H1 (cell line): Measurements from ENCODE around the gene MAPRE3. TPM values are rescaled to one million over a fixed set of nuclear protein-coding genes. Genes with fewer than 3 reads are reported as not detected.

Experiments used
- CTCF ChIA-PET: fragments of 300-600 bp; sonication (Branson Sonifier 250); formaldehyde crosslinking; loops from one replicate; lab custom pipeline; 2021; ENCODE audit not compliant: partially characterized antibody; lab: Charles Lee
- POLR2A ChIA-PET: fragments of 300-600 bp; sonication (Branson Sonifier 250); formaldehyde crosslinking; loops from one replicate; lab custom pipeline; 2021; ENCODE audit warnings: inconsistent platforms; ENCODE audit not compliant: partially characterized antibody; lab: Charles Lee
- DNase-seq, 2 experiments: peaks; one replicate each; pipeline versions ENCODE4 v3.0.0 to v3.0.0-alpha.2; 2010 to 2022; ENCODE audit warnings: low spot score in 2 of 2, low read depth in 1 of 2, mixed read lengths in 1 of 2
- FAIRE-seq: peaks from 2 replicates; lab custom pipeline; 2011; peaks lifted over from hg19 to GRCh38; lab: Jason Lieb, UNC
- H2AFZ ChIP-seq: 2 replicates; pipeline ENCODE4 v1.8.1; 2012; ENCODE audit warnings: low read length, inconsistent platforms
- H2AK5ac ChIP-seq: 2 replicates; pipeline ENCODE4 v1.6.1; 2013; ENCODE audit warnings: low read depth, low read length
- H2BK120ac ChIP-seq: replicated peaks from 2 replicates; pipeline ENCODE3; 2013; ENCODE audit warnings: low read depth, low read length, inconsistent platforms
- H2BK12ac ChIP-seq: 2 replicates; pipeline ENCODE4 v1.6.1; 2013; ENCODE audit warnings: low read depth, low read length
- H2BK15ac ChIP-seq: 2 replicates; pipeline ENCODE4 v1.6.1; 2013; ENCODE audit warnings: low read length
- H2BK20ac ChIP-seq: 2 replicates; pipeline ENCODE4 v1.6.1; 2013; ENCODE audit warnings: low read length
- H2BK5ac ChIP-seq: 2 replicates; pipeline ENCODE4 v1.6.1; 2013; ENCODE audit warnings: low read depth, low read length
- H3K14ac ChIP-seq: 2 replicates; pipeline ENCODE4 v1.6.1; 2013; ENCODE audit warnings: inconsistent platforms; ENCODE audit not compliant: insufficient read length
- H3K18ac ChIP-seq: 2 replicates; pipeline ENCODE4 v1.6.1; 2013; ENCODE audit warnings: low read length; ENCODE audit errors: extremely low read depth
- H3K23ac ChIP-seq: 2 replicates; pipeline ENCODE4 v1.6.1; 2013; ENCODE audit warnings: inconsistent platforms; ENCODE audit not compliant: insufficient read length
- H3K23me2 ChIP-seq: 2 replicates; pipeline ENCODE4 v1.6.1; 2013; ENCODE audit warnings: low read depth, low read length
- H3K27ac ChIP-seq: 2 replicates; pipeline ENCODE4 v1.6.1; 2011; ENCODE audit warnings: low read depth, low read length, inconsistent platforms
- H3K27me3 ChIP-seq, 4 experiments: replicated peaks in 1 of 4; 1 replicate in 1 of 4; 2 replicates in 3 of 4; pipeline versions ENCODE4 v1.6.1 to v1.8.1; 2011 to 2013; ENCODE audit warnings: low read length in 3 of 4, mild to moderate bottlenecking in 3 of 4, inconsistent platforms in 2 of 4, mixed read lengths in 2 of 4, moderate library complexity in 1 of 4; ENCODE audit not compliant: control insufficient read depth in 3 of 4, insufficient read depth in 3 of 4; ENCODE audit errors: extremely low read depth in 1 of 4
- H3K36me3 ChIP-seq, 4 experiments: 2 replicates each; pipeline versions ENCODE4 v1.6.1 to v1.8.1; 2011 to 2013; ENCODE audit warnings: mild to moderate bottlenecking in 4 of 4, low read length in 3 of 4, moderate library complexity in 2 of 4, control low read depth in 1 of 4, inconsistent platforms in 1 of 4; ENCODE audit not compliant: insufficient read depth in 4 of 4, control insufficient read depth in 2 of 4
- H3K4ac ChIP-seq: replicated peaks from 2 replicates; pipeline ENCODE3; 2013; ENCODE audit warnings: low read length, low read depth, mixed read lengths, inconsistent platforms; ENCODE audit not compliant: insufficient read length
- H3K4me1 ChIP-seq, 4 experiments: replicated peaks in 1 of 4; 1 replicate in 1 of 4; 2 replicates in 3 of 4; pipeline versions ENCODE4 v1.6.1 to v1.8.1; 2011 to 2013; ENCODE audit warnings: low read length in 3 of 4, inconsistent platforms in 2 of 4, mixed read lengths in 1 of 4; ENCODE audit not compliant: insufficient read depth in 4 of 4, control insufficient read depth in 3 of 4
- H3K4me2 ChIP-seq, 2 experiments: 2 replicates each; pipeline versions ENCODE4 v1.6.1 to v1.8.1; 2011 to 2013; ENCODE audit warnings: low read depth in 2 of 2, low read length in 2 of 2, control low read depth in 1 of 2, inconsistent platforms in 1 of 2, mild to moderate bottlenecking in 1 of 2; ENCODE audit not compliant: insufficient read depth in 1 of 2
- H3K4me3 ChIP-seq, 4 experiments: fragments of 200-600, 300-600 bp in 1 of 4; sonication (generic), shearing (Covaris generic), sonication (Bioruptor Twin) in 1 of 4; 2 replicates each; pipeline versions ENCODE4 v1.5.1 to v1.8.1; 2011 to 2016; ENCODE audit warnings: low read length in 4 of 4, low read depth in 3 of 4, control low read depth in 2 of 4, inconsistent platforms in 2 of 4, mild to moderate bottlenecking in 2 of 4, mixed read lengths in 1 of 4, moderate library complexity in 1 of 4; ENCODE audit not compliant: insufficient read depth in 2 of 4; ENCODE audit errors: extremely low read depth in 1 of 4
- H3K56ac ChIP-seq: replicated peaks from 2 replicates; pipeline ENCODE3; 2013; ENCODE audit warnings: low read depth, mild to moderate bottlenecking, mixed read lengths, low read length, inconsistent platforms; ENCODE audit not compliant: insufficient read length
- H3K79me1 ChIP-seq: 2 replicates; pipeline ENCODE4 v1.6.1; 2013; ENCODE audit warnings: low read depth, low read length, control low read depth
- H3K79me2 ChIP-seq, 2 experiments: 2 replicates each; pipeline versions ENCODE4 v1.6.1 to v1.8.1; 2012 to 2013; ENCODE audit warnings: low read length in 2 of 2, mild to moderate bottlenecking in 2 of 2, inconsistent platforms in 1 of 2; ENCODE audit not compliant: insufficient read depth in 2 of 2, control insufficient read depth in 1 of 2
- H3K9ac ChIP-seq, 4 experiments: replicated peaks in 1 of 4; 1 replicate in 1 of 4; 2 replicates in 3 of 4; pipeline versions ENCODE4 v1.6.1 to v1.8.1; 2011 to 2013; ENCODE audit warnings: low read depth in 3 of 4, low read length in 3 of 4, control low read depth in 2 of 4, mild to moderate bottlenecking in 2 of 4, moderate library complexity in 2 of 4, inconsistent platforms in 1 of 4; ENCODE audit errors: extremely low read depth in 1 of 4
- H3K9me3 ChIP-seq, 2 experiments: 2 replicates each; pipeline versions ENCODE4 v1.6.1 to v1.8.1; 2012 to 2013; ENCODE audit warnings: mild to moderate bottlenecking in 2 of 2, moderate library complexity in 2 of 2, control low read depth in 1 of 2, inconsistent platforms in 1 of 2, low read depth in 1 of 2, low read length in 1 of 2, mixed read lengths in 1 of 2; ENCODE audit not compliant: insufficient read depth in 2 of 2
- H4K20me1 ChIP-seq, 2 experiments: replicated peaks in 1 of 2; 2 replicates each; pipeline versions ENCODE3 to v1.8.1; 2011 to 2013; ENCODE audit warnings: inconsistent platforms in 2 of 2, low read length in 2 of 2, mild to moderate bottlenecking in 1 of 2; ENCODE audit not compliant: insufficient read depth in 2 of 2, control insufficient read depth in 1 of 2
- H4K5ac ChIP-seq: 2 replicates; pipeline ENCODE4 v1.6.1; 2013; ENCODE audit warnings: low read length, low read depth, mixed read lengths, inconsistent platforms; ENCODE audit not compliant: insufficient read length
- H4K8ac ChIP-seq: 2 replicates; pipeline ENCODE4 v1.8.0; 2013; ENCODE audit warnings: mild to moderate bottlenecking, moderate library complexity, low read length, inconsistent platforms; ENCODE audit not compliant: insufficient read depth; ENCODE audit errors: extremely low read depth
- H4K91ac ChIP-seq: replicated peaks from 2 replicates; pipeline ENCODE3; 2013; ENCODE audit warnings: low read length, mixed read lengths, inconsistent platforms; ENCODE audit not compliant: insufficient read length
- WGBS, 2 experiments: shearing (Covaris generic) in 1 of 2; methylation state at CpG; one replicate each; pipeline versions ENCODE4 v1.1.6 to v1.1.7; 2013 to 2015; ENCODE audit warnings: low lambda C conversion rate in 2 of 2, mixed read lengths in 2 of 2, inconsistent platforms in 1 of 2, low coverage in 1 of 2, missing lambda C conversion rate in 1 of 2; ENCODE audit not compliant: insufficient replicate concordance in 2 of 2, insufficient coverage in 1 of 2, insufficient read length in 1 of 2; ENCODE audit errors: extremely low coverage in 1 of 2, missing lambda C conversion rate in 1 of 2; 5-methylcytosine and 5-hydroxymethylcytosine counted together
- polyA plus RNA-seq, 7 experiments: library from polyadenylated mRNA; depleted of rRNA in 3 of 7; stranded (reverse) in 5 of 7; unstranded in 2 of 7; fragments of >200 nt in 5 of 7; fragments of 200-250 nt in 2 of 7; gene quantifications; 1 replicate in 5 of 7; 2 replicates in 1 of 7; 4 replicates in 1 of 7; pipeline versions ENCODE4 v1.2.1 to v1.2.3, GENCODE V29; 2011 to 2013; ENCODE audit warnings: missing spikeins in 2 of 7, mixed read lengths in 2 of 7
- total RNA-seq: library from RNA; stranded (reverse); fragmentation: NEBNext Ultra II Directional; extraction: Animal tissue kit (Norgen Biotek cat#: 25700); gene quantifications from 2 replicates; pipeline ENCODE4 v1.2.1, GENCODE V29; 2021

The MAPRE3 gene
- total and polyA plus RNA-seq, 2 of the 8 experiments (the other 6 are each of a cell fraction or from before 2014, with no cell fraction given): 4.9 to 6.6 TPM

GRCh38 chr2:27003857-27004256 lies 33.4 kb downstream of the MAPRE3 start:
- no peaks in the 10 kb centered on the region; a peak in 2 of 7 replicates for H3K27me3 ChIP-seq
- H4K5ac ChIP-seq: no peak overlapping the region
- H2BK120ac ChIP-seq: no peak overlapping the region
- no peak overlapping the region for H3K14ac ChIP-seq
- no peak overlapping the region for H2BK5ac ChIP-seq
- H2BK12ac ChIP-seq: no peak overlapping the region
- H3K56ac ChIP-seq: no peak overlapping the region
- H2BK15ac ChIP-seq: no peak overlapping the region
- no peak for FAIRE-seq
- no peak for DNase-seq
- H3K9ac ChIP-seq: no peak overlapping the region
- no peaks in the 10 kb centered on the region for H3K23me2 ChIP-seq
- 0 out of 7 replicates have a peak, but pooled peaks cover 0 to 2% (median 0%) of the 10 kb centered on the region in 4 experiments for H3K4me1 ChIP-seq
- no peaks in the 10 kb centered on the region; the same call in 1 of the 2 replicates for H3K79me1 ChIP-seq
- no peak overlapping the region for H4K91ac ChIP-seq
- no peak overlapping the region for H2BK20ac ChIP-seq
- H3K18ac ChIP-seq: no peak overlapping the region
- no peaks in the 10 kb centered on the region for H3K36me3 ChIP-seq
- no peak overlapping the region for H4K8ac ChIP-seq
- H3K9me3 ChIP-seq: no peaks in the 10 kb centered on the region
- H3K79me2 ChIP-seq: no peaks in the 10 kb centered on the region
- no peak overlapping the region for H3K4me3 ChIP-seq
- no peak overlapping the region for H2AFZ ChIP-seq
- H3K4me2 ChIP-seq: no peak overlapping the region
- H3K27ac ChIP-seq: no peak overlapping the region
- H4K20me1 ChIP-seq: no peaks in the 10 kb centered on the region
- CTCF ChIA-PET: interaction anchor here (0.8 to 3.8 kb wide), 8 partner anchors 9 to 81 kb away, joined by 3 to 19 read pairs (median 6); no protein-coding TSS in a partner anchor
- 90% methylated on average over 9 of the region's 9 CpGs; no CpG with 5 or more reads in 1 of the 2 experiments for WGBS, 2 experiments
- no peak overlapping the region for H3K4ac ChIP-seq
- no peak overlapping the region for H3K23ac ChIP-seq
- POLR2A ChIA-PET: interaction anchor here (0.8 to 1.3 kb wide), 3 partner anchors 28 to 37 kb away, joined by 3 to 5 read pairs (median 3); partner anchors contain the start of gene MAPRE3
- no peak overlapping the region for H2AK5ac ChIP-seq
